ENCODE results near the gene RBM25. TPM values are rescaled to one million over a fixed set of nuclear protein-coding genes. Genes with fewer than 3 reads are reported as not detected.
"Not testable (repeated sequence)": the region's sequence is repeated elsewhere in the genome, so short reads cannot be mapped to it uniquely, and the experiment has no call there.

RBM25 gene
- total RNA-seq, 4 donors from 2014 or later, result 29.1 to 50.4 (median 34.4) TPM

DNA sequence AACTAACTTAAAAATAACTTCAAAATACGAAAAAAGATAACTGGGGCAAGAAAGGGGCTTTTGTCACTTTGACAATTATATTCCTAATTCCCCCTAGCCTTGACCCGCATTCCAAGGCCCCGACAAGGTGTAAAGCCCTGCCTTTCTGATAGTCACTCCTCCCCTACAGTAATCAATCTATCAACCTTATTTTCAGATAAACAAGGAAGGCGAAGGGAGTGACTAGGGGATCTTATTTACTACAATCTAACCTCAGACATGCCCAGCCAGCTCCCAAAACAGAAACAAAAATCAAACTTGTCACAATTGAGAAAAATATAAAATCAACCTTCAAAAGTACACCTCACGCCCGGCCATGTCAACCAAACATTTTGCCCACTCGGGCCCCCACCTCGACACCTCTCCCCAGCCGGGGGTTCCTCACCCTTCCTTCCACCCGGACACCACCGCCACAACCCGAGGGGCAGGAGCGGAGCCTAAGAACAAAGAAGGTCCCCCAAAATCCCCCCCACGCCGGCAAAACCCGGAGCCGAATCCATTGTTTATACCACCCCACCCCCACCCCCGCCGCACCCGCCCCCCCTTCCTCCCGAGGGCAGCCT is 32.0 kb upstream of the RBM25 start:
- TF ChIP-seq, protein P1, sequence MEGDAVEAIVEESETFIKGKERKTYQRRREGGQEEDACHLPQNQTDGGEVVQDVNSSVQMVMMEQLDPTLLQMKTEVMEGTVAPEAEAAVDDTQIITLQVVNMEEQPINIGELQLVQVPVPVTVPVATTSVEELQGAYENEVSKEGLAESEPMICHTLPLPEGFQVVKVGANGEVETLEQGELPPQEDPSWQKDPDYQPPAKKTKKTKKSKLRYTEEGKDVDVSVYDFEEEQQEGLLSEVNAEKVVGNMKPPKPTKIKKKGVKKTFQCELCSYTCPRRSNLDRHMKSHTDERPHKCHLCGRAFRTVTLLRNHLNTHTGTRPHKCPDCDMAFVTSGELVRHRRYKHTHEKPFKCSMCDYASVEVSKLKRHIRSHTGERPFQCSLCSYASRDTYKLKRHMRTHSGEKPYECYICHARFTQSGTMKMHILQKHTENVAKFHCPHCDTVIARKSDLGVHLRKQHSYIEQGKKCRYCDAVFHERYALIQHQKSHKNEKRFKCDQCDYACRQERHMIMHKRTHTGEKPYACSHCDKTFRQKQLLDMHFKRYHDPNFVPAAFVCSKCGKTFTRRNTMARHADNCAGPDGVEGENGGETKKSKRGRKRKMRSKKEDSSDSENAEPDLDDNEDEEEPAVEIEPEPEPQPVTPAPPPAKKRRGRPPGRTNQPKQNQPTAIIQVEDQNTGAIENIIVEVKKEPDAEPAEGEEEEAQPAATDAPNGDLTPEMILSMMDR (IDR thresholded peaks at IDR 0.05), result no peak
- no peak for TF ChIP-seq POLR2A (IDR thresholded peaks at IDR 0.05)
- peak overlapping the region; percentile 68 for H3K4me3 ChIP-seq (ENCODE audit: low read depth, poor library complexity, severe bottlenecking)
- WGBS, 2 donors, result 2% methylated on average over 14 to 20 of the region's 21 CpGs
- peak in 1 of 2 donors; percentile 22 for DNase-seq (ENCODE audit: low spot score in 2 of 2)
- intact Hi-C loops (cut with DNase I; ENCODE audit: low total_unique reads), result no loop called here

DNA sequence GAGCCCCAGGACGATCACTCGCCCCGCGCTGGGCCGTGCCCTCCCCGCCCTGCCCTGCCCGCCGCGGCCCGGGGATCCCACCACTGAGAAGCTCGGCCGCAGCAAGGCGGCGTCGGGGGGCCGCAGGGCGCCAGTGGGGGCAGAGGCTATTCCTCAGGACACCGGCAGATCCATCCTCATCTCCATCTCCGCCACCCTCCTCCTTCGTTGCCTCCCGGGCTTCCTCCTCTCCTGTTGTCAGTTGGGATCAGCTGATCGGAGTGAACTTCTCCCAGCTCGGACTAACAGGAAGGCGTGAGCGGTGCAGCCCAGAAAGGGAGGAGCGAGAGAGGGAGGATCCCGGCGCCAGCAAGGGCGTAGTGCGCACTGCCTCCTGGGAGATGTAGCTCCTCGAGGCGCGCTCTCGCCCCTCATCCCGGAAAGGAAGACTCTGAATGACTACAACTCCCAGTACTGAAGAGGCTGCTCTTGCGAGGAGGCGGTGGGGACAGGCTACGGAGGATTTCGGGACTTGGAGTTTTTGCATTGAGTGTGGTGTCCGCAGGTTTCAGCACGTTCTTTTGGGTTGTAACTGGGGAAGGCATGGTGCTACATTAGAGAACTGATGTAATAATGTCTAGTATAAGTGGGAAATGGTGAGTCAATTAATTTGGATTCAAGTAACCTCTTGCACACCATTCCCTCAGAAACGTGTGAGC is 31.3 kb upstream of the RBM25 start, which contains the start of gene ZFYVE1:
Gene ZFYVE1, minus strand, starts transcription at position 262 of the 698 bp plus-strand sequence. CDS start 2,598 bp downstream, outside the sequence.
- peak within 1 kb of the TSS; percentile 68 for H3K4me3 ChIP-seq (ENCODE audit: low read depth, poor library complexity, severe bottlenecking)
- DNase-seq (ENCODE audit: low spot score in 2 of 2), result peak; percentile 98 to 99
- WGBS, 2 donors, result 0 to 2% methylated on average over 20 to 27 of the region's 42 CpGs
- TF ChIP-seq, protein P1 (IDR thresholded peaks at IDR 0.05), result no peak
- no peak for TF ChIP-seq POLR2A (IDR thresholded peaks at IDR 0.05)
- intact Hi-C loops (cut with DNase I; ENCODE audit: low total_unique reads), result no loop called here

DNA sequence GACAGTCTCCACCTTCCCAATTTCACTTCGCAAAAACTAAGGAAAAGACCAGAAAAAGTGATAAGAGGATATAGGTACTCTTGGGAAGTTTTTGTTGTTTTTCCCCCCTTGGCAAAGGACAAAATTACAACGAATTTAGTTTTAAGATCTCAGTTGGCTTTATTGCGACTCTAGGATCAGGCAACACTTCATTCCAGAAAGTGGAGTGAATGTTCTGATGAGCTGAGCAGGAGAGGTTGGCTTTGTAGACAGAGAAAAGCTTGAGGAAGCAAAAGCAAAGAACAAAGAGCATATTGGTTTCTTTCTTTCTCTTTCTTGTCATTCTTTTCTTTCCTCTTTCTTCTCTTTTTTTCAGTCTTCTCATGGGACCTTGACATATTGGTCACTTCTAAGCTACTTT is 30.8 kb upstream of the RBM25 start:
- H3K4me3 ChIP-seq (ENCODE audit: low read depth, poor library complexity, severe bottlenecking), result no peak overlapping the region
- DNase-seq (ENCODE audit: low spot score in 2 of 2), result no peak
- WGBS, 2 donors, result 40 to 42% methylated on average over 3 of the region's 3 CpGs
- intact Hi-C loops (cut with DNase I; ENCODE audit: low total_unique reads), result no loop called here
- TF ChIP-seq, protein P1 (IDR thresholded peaks at IDR 0.05), result no peak
- TF ChIP-seq POLR2A (IDR thresholded peaks at IDR 0.05), result no peak

DNA sequence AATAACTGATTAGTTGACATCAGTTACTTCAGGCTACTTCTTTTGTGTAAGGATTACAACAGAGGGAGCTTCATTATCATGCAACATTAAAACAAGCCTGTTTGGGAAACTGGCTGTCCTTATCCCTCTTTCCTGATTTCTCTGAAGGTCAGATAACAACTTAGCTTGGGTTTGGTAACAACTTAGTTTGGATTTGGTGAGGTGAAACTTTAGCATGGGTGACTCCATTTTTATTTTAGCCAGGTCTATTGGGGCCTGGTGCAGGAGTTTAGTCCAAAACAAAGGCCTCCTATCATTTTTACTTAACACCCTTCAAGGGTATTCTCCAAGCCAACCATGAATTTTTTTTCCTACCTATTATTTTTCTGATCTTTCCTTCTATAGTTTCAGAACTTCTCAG is 30.4 kb upstream of the RBM25 start:
- H3K4me3 ChIP-seq (ENCODE audit: low read depth, poor library complexity, severe bottlenecking), result no peak overlapping the region
- DNase-seq (ENCODE audit: low spot score in 2 of 2), result no peak
- intact Hi-C loops (cut with DNase I; ENCODE audit: low total_unique reads), result no loop called here
- TF ChIP-seq POLR2A (IDR thresholded peaks at IDR 0.05), result no peak
- TF ChIP-seq, protein P1 (IDR thresholded peaks at IDR 0.05), result no peak

DNA sequence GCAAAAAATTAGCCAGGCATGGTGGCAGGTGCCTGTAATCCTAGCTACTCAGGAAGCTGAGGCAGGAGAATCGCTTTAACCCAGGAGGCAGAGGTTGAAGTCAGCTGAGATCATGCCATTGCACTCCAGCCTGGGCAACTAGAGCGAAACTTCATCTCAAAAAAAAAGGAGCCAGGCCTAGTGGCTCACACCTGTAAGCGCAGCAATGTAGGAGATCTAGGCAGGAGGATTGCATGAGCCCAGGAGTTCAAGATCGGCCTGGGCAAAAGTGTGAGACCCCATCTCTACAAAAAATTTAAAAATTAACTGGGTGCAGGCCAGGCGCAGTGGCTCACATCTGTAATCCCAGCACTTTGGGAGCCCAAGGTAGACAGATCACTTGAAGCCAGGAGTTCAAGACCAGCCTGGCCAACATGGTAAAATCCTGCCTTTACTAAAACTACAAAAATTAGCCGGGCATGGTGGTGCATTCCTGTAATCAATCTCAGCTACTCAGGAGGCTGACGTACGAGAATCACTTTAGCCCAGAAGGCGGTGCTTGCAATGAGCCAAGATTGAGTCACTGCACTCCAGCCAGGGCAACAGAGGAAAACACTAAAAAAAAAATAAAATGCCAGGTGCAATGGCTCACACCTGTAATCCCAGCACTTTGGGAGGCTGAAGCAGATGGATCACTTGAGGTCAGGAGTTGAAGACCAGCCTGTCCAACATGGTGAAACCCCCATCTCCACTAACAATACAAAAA is 21.5 kb upstream of the RBM25 start:
- DNase-seq (ENCODE audit: low spot score in 2 of 2); H3K4me3 ChIP-seq (ENCODE audit: low read depth, poor library complexity, severe bottlenecking); intact Hi-C loops (cut with DNase I; ENCODE audit: low total_unique reads): not testable (repeated sequence)
- 81 to 83% methylated on average over 9 of the region's 9 CpGs for WGBS, 2 donors

DNA sequence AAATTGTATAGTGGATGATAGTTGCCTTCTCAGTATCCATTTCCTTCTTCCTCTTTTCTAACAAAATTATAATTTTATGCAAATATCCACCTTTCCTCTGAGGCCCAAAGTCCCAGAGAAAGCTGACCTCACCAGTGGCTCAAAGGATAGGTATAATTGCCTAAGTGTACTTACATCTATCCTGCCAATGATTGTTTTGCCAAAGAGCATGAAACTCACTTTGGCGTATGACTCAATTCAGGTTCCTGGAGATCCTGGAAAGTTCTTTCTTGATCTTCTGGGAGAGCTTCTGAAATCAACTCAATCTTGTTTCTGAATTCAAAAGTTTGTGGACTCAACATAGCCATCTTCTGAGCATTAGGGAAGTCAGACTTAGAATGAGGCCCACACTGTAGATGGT is 10.5 kb upstream of the RBM25 start:
- 88 to 96% methylated on average over 1 of the region's 1 CpG for WGBS, 2 donors
- H3K4me3 ChIP-seq (ENCODE audit: low read depth, poor library complexity, severe bottlenecking), result no peak overlapping the region
- TF ChIP-seq, protein P1 (IDR thresholded peaks at IDR 0.05), result no peak
- TF ChIP-seq POLR2A (IDR thresholded peaks at IDR 0.05), result no peak
- intact Hi-C loops (cut with DNase I; ENCODE audit: low total_unique reads), result no loop called here
- DNase-seq (ENCODE audit: low spot score in 2 of 2), result no peak
